ENCODE results near the gene MAFF.
"Not testable (repeated sequence)": the region's sequence is repeated elsewhere in the genome, so short reads cannot be mapped to it uniquely, and the experiment has no call there.

MAFF gene

DNA sequence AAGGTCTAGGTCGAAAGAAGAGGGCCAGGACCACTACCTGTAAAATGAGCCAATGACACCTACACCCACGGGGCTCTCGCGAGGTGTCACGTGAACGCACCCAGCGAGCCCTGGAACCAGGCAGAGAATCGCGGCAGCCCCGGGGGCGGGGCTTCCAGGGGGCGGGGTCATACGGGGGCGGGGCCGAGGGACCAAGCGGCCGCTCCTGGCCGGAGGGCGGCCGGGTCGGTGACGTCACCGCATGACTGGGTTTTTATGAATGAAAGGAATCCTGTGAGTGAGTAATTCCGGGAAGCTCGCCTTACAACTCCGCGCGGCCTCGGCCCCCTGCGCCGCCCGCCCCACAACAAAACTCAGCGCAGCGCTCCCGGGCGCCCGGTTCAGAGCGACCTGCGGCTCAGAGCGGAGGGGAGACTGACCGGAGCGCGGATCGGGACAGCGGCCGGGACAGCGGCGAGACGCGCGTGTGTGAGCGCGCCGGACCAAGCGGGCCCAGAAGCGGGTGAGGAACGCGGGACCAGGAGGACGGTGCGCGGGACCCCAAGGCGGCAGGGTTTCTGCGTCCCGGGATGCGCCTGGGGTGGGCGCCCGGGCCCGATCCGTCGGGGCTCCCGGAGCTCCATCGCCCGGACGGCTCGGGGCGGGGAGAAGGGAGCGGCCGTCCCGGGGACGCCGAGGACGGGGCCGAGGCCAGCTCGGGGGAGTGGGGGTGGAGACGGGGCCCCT lies at the start of gene MAFF:
MAFF (plus strand) TSS at position 284 of the 726 bp plus-strand sequence. CDS start 11,860 bp downstream, outside the sequence.
- DNase-seq (ENCODE audit: low spot score) = peak; percentile 93

DNA sequence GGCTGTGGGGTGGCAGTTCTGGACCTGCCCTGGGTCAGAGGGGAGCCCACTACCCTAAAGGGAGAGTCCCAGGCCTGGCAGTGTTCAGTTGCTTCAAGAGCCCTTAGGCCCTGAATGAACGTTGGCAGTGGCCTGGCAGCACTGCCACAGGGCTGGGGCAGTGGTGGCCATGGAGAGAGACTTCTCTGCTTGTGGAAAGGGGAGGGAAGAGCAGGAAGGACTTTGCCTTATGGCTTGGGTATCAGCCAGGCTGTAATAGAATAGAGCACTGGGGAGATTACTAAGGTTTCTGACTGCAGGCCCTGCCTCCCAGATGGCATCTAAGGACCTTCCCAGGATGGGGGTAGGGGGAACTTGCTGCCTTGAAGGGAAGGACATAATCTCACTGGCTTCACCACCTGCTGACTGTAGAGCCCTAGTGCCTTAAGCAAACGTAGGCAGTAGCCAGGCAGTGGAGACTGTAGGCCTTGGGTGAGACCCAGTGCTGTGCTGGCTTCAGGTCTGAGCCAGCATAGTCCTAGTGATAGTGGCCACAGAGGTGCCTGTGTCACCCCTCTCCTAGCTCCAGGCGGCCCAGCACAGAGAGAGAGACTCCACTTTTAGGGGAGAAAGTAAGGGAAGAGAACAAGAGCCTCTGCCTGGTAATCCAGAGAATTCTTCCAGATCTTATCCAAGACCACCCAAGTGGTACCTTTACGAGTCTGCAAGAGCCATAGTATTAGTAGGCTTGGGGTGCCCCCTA lies 47.8 kb upstream of the MAFF start:
- DNase-seq (ENCODE audit: low spot score) = no peak

- DNase-seq (ENCODE audit: low spot score) = not testable (repeated sequence)
These were observed 47.3 kb upstream of the MAFF start for GRCh38 chr22:38154563-38154915.

DNA sequence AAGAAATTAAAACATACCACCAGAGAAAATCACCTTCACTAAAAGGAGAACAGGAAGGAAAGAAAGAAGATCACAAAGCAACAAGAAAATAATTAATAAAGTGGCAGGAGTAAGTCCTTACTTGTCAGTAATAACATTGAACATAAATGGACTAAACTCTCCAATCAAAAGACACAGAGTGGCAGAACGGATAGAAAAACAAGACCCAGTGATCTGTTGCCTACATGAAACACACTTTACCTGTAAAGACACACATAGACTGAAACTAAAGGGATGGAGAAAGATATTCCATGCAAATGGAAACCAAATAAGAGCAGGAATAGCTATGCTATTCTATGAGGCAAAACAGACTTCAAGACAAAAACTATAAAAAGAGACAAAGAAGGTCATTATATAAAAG lies 46.1 kb upstream of the MAFF start:
- no peak for DNase-seq (ENCODE audit: low spot score)

DNA sequence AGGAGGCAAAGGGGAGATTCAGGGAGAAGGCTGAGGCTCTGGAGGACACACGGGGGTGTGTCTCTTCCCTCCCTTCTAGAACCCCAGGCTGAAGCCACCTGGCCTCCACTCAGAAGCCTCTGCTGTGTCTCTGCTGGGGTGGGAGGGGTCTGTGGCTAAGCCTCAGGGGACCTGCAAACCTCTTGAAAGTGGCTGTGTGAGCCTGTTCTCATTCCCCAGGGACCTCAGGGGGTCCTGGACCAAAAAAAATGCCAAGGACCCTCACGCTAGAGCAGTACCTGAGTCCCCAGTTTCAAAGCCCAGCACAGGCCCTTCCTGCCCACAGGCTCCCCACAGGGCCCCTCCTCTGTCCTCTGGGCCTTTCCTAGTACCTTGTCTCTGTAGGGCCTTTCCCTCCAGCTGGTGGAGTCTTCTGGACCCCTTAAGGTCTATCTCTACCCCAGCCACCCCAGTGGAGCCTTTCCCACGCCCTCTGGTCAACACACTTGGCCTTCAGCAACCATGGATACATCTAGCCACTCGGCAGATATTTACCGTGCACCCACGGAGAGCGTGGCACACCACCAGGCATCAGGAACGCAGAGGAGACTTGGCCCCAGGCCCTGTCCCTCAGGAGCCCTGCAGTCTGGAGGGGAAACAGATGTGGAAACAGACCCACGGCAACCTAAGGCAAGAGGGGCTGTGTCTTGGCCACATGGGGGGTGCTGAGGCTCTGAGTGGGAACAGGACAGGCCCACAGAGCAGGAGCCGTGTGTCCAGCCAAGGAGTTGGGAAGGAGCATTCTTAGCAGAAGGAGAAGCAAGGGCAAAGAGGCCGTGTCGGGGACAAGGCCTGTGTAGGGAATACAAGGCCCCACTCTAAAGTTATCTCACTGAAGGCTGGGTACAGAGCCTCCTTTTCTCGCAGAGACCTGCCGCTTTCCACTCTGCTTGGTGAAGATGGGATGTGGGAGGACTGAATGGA lies 38.6 kb upstream of the MAFF start:
- no peak for DNase-seq (ENCODE audit: low spot score)

- no peak for DNase-seq (ENCODE audit: low spot score)
These were observed 37.8 kb upstream of the MAFF start for GRCh38 chr22:38163844-38164550.

- no peak for DNase-seq (ENCODE audit: low spot score)
These were observed 37.3 kb upstream of the MAFF start for GRCh38 chr22:38164551-38164918.

DNA sequence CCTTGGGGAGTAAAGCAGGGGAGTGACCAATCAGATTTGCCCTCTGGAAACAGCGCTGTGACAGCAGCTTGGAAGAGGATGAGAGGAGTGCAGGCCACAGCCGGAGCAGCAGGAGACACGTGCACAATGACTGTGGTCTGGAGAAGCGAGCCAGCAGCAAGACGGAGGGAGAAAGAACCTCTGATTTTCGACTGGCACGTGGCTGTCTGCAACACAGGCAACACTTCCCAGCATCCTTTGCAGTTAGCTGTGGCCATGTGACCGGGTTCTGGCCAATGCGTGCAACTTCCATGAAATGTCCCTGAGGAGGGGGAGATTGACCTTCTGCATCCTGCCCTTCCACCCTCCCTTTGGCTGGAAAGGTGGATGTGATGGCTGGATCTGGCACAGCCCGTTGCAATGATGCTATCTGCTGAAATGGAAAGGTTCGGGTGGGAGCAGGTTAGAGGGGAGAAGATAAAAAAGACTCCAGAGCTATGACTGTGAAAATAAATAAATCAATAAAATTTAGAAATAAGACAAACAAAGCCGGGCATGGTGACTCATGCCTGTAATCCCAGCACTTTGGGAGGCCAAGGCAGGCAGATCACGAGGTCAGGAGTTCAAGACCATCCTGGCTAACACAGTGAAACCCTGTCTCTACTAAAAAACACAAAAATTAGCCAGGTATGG lies 35.7 kb upstream of the MAFF start:
- DNase-seq (ENCODE audit: low spot score) = no peak

DNA sequence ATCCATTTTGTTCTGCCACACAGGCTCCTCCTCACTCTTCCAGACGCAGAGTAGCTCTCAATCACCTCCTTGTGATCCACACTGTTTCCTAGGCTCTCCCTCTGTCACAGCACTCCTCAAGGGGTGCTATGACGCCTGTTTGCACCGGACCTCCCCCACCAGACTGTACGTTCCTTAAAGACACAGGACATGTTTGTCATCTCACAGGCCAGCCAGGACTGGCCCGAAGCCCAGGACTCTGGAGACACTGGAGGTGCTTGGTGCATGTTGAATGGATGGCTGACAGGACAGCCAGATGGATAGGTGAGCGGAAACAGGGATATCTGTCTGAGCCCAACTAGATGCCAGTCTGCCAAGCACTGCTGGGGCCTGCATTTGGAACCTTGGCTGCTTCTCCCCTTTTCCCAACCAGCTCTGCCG lies 33.8 kb upstream of the MAFF start:
- DNase-seq (ENCODE audit: low spot score) = peak; percentile 48

- no peak for DNase-seq (ENCODE audit: low spot score)
These were observed 32.7 kb upstream of the MAFF start for GRCh38 chr22:38169116-38169515.

- no peak for DNase-seq (ENCODE audit: low spot score)
These were observed 31.3 kb upstream of the MAFF start for GRCh38 chr22:38170469-38170868.

GRCh38 chr22:38171927-38172831 lies 29.6 kb upstream of the MAFF start:
- no peak for DNase-seq (ENCODE audit: low spot score)

DNA sequence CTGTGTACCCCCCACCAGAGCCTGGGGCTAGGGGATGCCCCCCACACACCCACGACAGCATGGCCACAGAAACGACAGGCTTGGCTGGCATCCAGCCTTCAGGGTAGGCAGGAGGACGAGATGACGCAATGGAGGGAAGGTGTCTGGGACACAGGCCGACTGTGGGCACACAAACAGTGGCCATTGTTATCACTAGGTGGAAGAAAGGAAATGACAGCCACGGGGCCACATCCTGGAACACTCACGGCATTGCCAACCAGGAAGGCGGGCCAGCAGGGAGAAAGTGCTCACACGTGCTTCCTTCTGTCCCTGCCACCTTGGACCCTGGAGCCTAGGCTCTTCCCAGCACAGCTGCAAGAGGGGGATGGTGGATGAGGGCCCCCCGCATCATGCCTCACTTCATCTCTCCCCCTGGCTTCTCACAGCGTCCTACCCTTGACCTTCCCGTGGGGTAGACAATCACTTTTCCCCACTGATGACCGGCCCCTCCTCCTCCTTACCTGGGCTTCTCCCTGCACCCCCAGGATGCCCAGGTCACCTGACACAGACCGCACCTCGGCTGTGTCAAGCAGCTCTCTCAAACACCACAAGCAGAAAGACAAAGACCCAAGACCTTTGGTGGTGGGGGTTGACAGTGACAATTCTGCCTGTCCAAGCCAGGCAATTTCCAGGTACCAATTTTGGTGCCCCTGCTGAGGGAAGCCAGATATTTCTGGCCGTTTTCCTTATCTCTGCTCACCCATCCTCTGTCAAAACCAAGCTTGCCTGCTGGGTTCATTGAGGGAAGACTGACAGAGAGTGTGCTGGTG lies 28.8 kb upstream of the MAFF start:
- DNase-seq (ENCODE audit: low spot score) = peak; percentile 73

- DNase-seq (ENCODE audit: low spot score) = no peak
These were observed 28.2 kb upstream of the MAFF start for GRCh38 chr22:38173641-38173906.

DNA sequence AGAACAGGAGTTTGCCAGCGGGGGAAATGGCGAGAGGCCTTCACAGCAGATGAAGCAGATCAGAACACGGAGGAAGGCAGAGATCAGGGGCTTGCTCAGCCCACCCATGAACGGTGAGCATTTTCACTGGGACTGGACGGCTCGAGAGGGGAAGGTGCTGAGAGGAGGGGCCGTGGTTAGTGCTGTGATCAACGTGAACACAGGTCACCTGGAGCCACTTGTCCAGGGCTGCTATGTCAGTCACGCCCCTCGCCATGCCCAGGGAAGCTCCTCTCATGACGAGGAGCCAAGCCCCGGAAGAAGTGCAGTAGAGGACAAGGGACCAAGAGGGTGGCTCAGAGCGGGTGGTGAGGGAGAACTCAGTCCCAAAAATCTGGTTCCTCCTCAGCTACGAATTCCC lies 27.2 kb upstream of the MAFF start:
- DNase-seq (ENCODE audit: low spot score) = no peak

GRCh38 chr22:38175206-38176118 lies 26.3 kb upstream of the MAFF start:
- DNase-seq (ENCODE audit: low spot score) = no peak

DNA sequence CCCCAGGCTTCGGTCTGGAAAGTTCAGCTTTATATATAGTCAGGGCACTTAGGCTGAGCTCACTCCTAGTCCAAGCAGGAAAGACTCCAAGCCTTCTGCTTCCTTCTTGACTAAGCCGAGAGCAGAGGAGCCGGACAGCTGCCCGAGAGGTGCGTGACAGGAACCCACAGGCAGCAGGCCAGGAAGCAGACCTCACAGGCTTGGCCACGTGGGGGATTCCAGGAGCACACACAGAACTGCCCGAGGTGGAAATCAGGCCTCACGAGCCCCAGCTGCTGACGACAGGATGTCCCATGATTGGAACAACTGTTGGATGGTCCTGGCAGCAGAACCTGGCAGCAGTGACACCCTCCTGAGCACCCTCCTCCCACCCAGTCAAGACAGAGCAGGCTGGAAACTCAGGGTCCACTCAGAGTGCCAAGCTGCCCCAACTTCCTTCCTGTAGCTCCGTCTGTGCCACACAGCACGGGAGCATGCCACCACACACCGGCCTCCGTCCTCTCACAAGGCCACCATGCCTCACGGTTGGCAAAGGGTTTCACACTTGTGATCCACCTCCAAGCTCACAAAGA lies 25.5 kb upstream of the MAFF start:
- DNase-seq (ENCODE audit: low spot score) = peak; percentile 52

GRCh38 chr22:38177044-38177443 lies 24.8 kb upstream of the MAFF start:
- no peak for DNase-seq (ENCODE audit: low spot score)

Measured in pons (tissue), 1 donor.